Suprapubic skin (tissue), 4 donors: ENCODE results near the gene KANSL1.

ENCODE experiments used
- EP300 ChIP-seq: sonication (generic); formaldehyde crosslinking; IDR thresholded peaks from one replicate; pipeline ENCODE4 v1.6.1; 2017; ENCODE audit warnings: antibody characterized with exemption
- POLR2A ChIP-seq, 2 donors: fragments of 450-650 bp; IDR thresholded peaks; one replicate each; pipeline ENCODE4 v1.6.1; 2017; ENCODE audit warnings: antibody characterized with exemption in 2 of 2, mild to moderate bottlenecking in 2 of 2, moderate library complexity in 2 of 2
- POLR2AphosphoS5 ChIP-seq, 3 donors: sonication (generic); formaldehyde crosslinking; IDR thresholded peaks; one replicate each; pipeline ENCODE4 v1.6.1; 2017; ENCODE audit warnings: antibody characterized with exemption in 3 of 3
- TF ChIP-seq, protein P1 (sequence below), 2 donors: fragments of 200-600 bp in 1 of 2; fragments of 450-650 bp in 1 of 2; sonication (generic) in 1 of 2; IDR thresholded peaks; one replicate each; pipeline ENCODE4 v1.5.1; 2016 to 2019; ENCODE audit warnings: antibody characterized with exemption in 2 of 2, mild to moderate bottlenecking in 1 of 2, moderate library complexity in 1 of 2

DNA sequence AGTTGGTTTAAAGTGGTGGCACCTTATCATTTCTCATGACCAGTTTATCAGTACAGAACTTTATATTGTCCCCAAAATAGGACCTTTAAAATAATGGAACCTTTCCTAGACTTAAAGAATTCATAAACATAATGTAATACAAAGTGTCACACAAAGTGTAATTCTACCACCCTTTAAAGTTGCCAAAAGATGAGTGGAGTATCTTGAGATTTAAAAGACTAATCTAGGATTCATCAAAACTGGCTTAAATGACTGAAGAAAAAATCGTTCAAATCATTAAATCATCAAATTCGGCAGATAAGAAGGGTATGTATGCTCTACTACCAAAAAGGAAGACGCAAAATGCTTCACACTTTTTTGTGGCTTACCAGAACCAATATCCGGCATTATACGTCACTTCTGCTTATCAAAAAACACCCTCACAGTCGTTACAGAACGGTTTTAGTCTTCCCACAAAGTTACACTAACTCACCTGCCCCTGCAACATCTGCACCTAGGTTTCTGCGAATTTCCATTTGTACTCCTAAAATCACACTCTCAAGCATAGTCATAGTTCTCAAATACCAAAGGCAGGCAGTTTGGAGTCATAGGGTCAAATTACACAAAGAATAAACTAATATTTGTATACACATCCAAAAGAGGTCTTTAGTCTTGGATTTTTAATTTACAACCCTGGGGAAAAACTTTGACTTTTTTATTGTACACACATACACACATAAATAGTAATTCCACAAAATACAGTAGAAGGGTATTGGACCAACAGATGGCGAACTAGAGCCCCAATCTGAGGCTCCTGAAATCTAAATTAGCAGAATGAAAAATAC is 1.4 kb upstream of the KANSL1 start:
- TF ChIP-seq, protein P1, sequence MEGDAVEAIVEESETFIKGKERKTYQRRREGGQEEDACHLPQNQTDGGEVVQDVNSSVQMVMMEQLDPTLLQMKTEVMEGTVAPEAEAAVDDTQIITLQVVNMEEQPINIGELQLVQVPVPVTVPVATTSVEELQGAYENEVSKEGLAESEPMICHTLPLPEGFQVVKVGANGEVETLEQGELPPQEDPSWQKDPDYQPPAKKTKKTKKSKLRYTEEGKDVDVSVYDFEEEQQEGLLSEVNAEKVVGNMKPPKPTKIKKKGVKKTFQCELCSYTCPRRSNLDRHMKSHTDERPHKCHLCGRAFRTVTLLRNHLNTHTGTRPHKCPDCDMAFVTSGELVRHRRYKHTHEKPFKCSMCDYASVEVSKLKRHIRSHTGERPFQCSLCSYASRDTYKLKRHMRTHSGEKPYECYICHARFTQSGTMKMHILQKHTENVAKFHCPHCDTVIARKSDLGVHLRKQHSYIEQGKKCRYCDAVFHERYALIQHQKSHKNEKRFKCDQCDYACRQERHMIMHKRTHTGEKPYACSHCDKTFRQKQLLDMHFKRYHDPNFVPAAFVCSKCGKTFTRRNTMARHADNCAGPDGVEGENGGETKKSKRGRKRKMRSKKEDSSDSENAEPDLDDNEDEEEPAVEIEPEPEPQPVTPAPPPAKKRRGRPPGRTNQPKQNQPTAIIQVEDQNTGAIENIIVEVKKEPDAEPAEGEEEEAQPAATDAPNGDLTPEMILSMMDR (IDR thresholded peaks at IDR 0.05) = peak; percentile 34 to 35
- TF ChIP-seq EP300 (no peak), POLR2A (IDR thresholded peaks at IDR 0.05) (no peak), POLR2AphosphoS5 (IDR thresholded peaks at IDR 0.05) (no peak)
